GM15510 (cell line): ENCODE measurements around the gene CHGA.

Experiments
- POLR2A ChIP-seq: IDR thresholded peaks from 3 replicates; pipeline ENCODE4 v1.6.1; 2011; ENCODE audit warnings: borderline replicate concordance; ENCODE audit not compliant: insufficient read length; ENCODE audit errors: extremely low read depth

CHGA gene

GRCh38 chr14:92968291-92969020, 45.5 kb downstream of the CHGA start:
- no peak for TF ChIP-seq POLR2A

- TF ChIP-seq POLR2A: no peak
Measured at GRCh38 chr14:92969430-92969829, 46.5 kb downstream of the CHGA start.

GRCh38 chr14:92969871-92970270, 46.9 kb downstream of the CHGA start:
- TF ChIP-seq POLR2A: no peak

- no peak for TF ChIP-seq POLR2A
Measured at GRCh38 chr14:92970271-92970670, 47.3 kb downstream of the CHGA start.

GRCh38 chr14:92971601-92972180, 48.7 kb downstream of the CHGA start:
- no peak for TF ChIP-seq POLR2A

- no peak for TF ChIP-seq POLR2A
Measured at GRCh38 chr14:92973261-92973797, 50.4 kb downstream of the CHGA start.

GRCh38 chr14:92973798-92974372, 50.9 kb downstream of the CHGA start:
- TF ChIP-seq POLR2A: no peak

- no peak for TF ChIP-seq POLR2A
Measured at GRCh38 chr14:92974541-92975345, 51.8 kb downstream of the CHGA start.

GRCh38 chr14:92976268-92976667, 53.3 kb downstream of the CHGA start:
- no peak for TF ChIP-seq POLR2A

GRCh38 chr14:92978229-92979021, 55.5 kb downstream of the CHGA start:
- TF ChIP-seq POLR2A: no peak

- no peak for TF ChIP-seq POLR2A
Measured at GRCh38 chr14:92980866-92981265, 57.9 kb downstream of the CHGA start.

- no peak for TF ChIP-seq POLR2A
Measured at GRCh38 chr14:92981726-92982125, 58.8 kb downstream of the CHGA start.

- no peak for TF ChIP-seq POLR2A
Measured at GRCh38 chr14:92982956-92983355, 60.0 kb downstream of the CHGA start.
